Superior temporal gyrus (tissue), 1 donor: ENCODE results near the gene NDUFA3.

Source experiments
- DNase-seq: peaks from one replicate; pipeline ENCODE4 v3.0.0-alpha.2; 2016; ENCODE audit errors: extremely low spot score

NDUFA3 gene

DNA sequence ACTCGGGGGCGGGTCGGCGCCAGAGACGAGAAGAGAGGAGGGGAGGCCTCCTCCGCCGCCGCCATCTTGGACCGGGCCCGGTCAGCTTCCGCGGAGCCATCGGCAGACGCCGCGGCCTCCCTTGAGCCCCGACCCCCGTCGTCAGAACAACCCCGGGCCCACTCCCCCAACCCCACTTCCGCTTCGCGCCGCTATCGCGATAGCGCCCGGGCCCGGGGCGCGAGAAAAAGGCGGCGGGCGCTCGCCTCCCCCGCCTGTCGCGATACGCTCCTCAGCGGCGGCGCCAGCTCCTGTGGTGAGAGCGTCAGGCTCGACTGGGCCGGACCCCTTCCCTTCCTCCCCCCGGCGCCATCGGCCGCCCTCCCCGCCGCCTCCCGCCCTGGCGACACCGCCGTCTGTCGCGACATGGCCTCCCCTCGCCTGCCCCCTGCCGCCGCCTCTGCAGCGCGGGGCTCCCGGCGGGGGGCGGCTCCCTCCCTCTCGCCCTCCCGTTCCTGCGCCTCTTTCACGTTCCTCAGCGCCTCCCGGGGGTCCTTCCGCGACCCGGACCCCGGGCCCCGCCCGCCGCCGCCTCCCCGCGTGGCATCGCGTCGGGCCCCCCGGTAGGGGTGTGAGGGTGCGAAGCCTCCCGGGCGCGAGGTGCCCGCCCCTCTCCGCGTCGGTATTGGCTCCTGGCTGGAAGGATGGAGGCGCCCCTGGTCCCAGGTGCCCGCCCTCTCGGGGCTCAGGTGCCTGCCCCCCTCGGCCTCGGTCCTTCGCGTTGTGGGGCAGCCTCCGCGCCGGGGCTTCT, 35.2 kb downstream of the NDUFA3 start, which contains the start of gene CNOT3:
Gene CNOT3, plus strand, starts transcription at position 64 of the 790 bp plus-strand sequence. CDS start 5,217 bp downstream, outside the sequence.
- no peak for DNase-seq

DNA sequence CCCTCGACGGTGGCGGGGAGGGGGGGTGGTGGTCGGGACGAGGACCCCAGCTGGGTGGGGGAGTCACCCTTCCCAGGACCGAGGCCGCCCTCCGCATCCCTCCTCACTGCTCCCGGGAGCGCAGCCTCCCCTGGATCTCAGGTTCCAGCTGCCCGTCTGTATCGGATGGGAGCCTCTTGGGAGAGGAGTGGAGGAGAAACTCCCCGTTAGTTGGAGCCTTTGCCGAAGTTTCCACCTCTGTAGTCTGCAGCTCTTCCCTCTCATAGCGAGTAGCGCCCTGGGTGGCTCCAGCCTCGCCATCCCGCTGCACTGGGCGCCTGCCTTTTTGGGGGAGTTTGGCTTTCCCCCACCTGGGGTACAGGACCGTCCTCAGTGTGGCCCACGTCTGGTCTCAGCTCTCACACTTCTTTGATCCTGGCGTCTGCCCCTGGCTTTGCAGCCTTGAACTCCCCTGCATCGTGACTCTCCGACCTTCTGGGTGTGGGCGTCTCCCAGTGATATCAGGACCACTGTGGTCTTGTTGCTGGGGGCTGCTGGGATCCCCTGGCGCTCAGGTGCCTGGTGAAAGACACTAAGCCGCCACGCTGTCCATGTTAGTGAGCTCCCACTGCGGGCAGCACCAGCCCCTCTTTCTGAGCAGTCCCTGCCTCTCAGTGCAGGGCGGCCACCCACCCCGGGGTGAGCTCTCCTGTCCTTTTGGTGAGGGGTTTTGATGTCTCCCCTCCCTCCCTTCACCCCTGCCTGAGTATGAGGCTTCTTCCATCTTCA, 36.0 kb downstream of the NDUFA3 start:
- no peak for DNase-seq

DNA sequence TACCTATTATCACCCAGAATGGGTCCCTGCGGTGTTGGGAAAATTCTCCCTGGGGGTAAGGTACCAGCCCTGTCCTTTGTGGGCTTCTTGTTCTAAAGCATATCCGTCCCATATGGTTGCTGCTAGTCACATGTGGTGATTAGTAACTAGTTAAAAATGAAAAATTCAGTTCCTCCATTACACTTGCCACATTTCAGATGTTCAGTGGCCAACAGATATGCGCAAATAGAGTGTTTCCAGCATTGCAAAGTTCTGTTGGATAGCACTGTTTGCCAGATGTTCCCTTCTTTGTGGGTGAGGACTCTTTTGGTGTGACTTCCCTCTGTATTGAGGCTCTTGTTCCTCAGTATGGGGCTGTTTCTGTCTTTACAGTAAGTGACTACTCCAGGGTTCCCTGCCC, 38.7 kb downstream of the NDUFA3 start:
- no peak for DNase-seq

DNA sequence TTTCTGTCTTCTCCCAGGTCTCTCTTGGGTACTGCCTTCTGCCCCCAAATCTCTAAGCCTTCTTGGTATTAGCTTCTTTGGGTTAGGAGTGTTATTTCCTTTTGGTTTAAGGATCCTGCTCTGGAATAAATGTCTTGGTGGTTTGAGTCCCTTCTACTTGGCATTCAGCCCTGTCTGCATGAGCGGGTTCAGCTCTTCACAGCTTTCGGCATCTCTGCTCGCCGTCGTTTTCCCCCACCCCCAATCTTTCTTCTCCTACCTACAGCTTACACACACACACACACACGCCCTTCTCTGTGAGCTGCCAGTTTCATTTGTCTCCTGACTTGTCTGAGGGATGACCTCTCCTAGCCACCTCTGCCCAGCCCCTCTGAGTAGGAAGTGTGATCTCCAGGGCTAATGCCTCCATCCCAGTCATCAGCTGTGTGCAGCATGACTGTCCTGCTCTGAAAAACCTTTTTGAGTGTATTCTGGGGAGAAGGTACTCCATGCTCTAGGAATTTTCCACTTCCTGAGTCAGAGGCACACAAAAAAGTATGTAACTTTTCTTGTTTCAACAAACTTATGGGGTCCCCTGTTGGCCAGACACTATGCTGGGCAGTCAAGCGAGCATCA, 39.6 kb downstream of the NDUFA3 start:
- DNase-seq, result no peak

DNA sequence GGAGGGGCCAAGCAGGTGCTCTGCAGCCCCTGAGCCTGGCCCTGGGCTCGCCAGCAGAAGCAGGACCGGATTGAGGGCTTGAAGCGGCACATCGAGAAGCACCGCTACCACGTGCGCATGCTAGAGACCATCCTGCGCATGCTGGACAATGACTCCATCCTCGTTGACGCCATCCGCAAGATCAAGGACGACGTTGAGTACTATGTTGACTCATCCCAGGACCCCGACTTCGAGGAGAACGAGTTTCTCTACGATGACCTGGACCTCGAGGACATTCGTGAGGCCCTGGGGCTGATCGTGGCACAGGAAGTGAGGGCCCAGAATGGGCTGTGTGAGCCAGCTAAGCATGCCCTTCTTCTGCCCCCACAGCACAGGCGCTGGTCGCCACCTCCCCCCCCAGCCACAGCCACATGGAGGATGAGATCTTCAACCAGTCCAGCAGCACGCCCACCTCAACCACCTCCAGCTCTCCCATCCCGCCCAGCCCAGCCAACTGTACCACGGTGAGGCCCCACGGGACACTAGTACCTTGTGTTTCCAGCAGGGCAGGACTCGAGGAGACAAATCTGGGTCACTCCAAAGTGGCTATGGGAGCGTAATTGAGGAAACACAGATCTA, 43.0 kb downstream of the NDUFA3 start:
- DNase-seq, result no peak

DNA sequence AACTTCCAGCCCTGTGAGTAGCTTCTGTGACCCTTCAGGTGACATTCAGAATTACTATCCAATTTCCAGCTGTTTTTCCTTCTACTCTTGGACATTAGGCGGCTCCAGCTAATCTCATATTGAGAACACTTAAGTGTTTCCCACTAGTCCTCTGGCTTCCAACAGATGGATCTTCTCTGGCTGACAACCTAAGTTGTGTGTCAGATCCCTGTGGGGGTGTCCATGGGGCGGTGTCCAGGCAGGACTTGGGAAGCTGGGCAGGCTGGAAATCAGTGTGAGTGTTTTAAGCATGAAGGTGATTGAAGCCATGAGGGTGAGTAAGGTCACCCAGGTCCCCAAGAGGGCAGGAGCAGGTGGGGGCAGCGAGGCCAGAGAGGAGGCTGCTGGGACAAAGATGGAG, 45.0 kb downstream of the NDUFA3 start:
- peak; percentile 9 for DNase-seq

DNA sequence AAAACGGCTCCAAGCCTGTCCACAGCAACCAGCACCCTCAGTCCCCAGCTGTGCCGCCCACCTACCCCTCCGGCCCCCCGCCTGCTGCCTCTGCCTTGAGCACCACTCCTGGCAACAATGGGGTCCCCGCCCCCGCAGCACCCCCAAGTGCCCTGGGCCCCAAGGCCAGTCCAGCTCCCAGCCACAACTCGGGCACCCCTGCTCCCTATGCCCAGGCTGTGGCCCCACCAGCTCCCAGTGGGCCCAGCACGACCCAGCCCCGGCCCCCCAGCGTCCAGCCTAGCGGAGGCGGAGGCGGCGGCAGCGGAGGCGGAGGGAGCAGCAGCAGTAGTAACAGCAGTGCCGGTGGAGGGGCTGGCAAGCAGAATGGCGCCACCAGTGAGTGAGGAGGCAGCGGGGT, 45.5 kb downstream of the NDUFA3 start:
- no peak for DNase-seq

DNA sequence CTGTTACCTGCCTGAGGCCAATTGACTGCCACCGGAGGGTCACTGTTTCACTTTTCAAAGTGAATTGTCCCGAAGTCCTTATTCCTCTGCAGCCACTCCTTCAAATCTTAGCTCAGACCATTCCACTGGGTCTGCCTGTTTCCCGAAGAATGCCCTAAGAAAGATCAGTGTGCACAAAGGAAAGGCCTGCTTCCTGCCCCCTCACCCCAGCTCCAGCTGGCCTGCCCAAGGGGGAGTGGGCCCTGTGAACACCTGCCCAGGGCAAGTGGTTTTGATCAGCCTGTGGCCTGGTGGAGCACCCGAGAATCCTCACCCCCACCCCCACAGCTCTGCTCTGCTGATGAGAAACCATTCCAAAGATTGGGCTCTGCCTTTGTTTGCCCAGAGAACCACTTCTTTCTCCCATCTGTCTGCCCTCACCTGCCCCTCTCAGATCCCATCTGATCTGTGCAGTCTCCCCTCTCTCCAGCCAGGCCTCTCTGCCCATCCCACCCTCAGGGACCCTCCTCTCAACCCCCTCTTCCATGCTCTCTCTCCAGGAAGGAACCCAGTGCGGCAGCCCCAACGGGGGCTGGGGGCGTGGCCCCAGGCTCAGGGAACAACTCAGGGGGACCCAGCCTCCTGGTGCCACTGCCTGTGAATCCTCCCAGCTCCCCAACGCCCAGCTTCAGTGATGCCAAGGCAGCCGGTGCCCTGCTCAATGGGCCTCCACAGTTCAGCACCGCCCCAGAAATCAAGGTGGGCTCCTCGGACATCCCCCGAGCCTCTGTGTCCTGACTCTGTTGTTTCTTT, 46.6 kb downstream of the NDUFA3 start:
- DNase-seq, result no peak

DNA sequence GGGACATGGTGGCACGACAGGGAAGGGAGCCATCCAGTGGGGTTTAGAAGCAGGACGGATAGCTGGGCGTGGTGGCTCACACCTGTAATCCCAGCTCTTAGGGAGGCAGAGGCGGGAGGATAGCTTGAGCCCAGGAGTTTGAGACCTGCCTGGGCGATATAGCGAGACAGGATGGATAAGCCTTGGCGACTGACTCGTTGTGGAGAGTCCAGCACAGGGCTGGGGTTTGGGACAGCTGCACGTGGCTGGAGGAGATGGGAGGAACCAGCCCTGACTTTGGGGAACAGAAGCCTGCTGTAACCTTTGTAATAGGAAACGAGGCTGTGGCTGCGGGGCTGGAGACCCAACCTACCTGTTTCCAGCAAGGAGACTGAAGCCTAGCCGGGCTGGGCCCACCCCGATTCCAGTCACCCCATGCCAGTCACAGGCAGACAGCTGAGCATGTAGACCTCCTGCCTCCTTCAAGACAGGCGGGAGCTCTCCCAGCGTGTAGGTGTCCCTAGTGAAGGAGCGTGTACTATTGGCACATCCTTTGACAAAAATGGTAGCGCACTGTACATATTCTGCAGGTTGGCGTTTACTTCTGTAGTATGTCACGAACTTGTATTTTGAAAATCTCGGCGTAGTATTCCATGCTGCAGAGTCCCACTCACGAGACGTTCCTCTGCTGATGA, 48.8 kb downstream of the NDUFA3 start:
- DNase-seq, result peak; percentile 17

DNA sequence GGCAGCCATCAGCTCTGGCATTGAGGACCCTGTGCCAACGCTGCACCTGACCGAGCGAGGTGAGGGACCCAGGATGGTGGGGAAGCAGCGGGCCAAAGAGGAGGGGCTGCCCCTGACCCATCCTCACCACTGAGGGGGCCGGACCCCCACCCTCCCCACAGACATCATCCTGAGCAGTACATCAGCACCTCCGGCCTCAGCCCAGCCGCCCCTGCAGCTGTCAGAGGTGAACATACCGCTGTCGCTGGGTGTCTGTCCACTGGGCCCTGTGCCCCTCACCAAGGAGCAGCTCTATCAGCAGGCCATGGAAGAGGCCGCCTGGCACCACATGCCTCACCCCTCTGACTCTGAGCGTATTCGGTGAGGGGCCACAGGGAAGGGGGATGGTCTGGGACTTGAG, 49.6 kb downstream of the NDUFA3 start:
- DNase-seq, result no peak

DNA sequence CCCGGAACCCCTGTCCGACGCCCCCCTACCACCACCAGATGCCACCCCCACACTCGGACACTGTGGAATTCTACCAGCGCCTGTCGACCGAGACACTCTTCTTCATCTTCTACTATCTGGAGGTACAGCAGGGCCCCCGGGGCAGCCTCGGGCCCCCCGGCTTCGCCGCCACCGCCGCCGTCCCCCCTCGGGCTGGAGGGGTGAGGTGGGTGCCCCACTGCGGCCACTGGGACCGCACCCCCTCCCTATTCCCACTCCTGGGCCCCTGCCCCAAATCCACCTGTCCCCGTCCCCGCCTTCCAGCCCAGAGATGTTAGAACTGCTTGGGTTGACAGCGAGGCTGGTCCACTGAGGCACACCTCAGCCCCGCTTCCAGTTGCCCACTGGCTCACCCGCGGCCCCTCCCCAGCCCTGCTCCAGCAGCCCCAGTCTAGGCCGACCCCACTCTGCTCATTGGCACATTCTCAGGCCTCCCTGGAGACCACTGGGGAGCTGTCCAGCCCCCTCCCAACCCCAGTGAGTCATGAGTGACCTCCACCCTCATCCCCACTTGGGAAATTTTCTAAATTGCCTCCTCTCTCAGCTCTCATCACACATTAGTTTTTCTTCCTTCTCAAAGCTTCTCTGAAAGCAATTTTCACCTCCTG, 50.3 kb downstream of the NDUFA3 start:
- DNase-seq, result no peak

DNA sequence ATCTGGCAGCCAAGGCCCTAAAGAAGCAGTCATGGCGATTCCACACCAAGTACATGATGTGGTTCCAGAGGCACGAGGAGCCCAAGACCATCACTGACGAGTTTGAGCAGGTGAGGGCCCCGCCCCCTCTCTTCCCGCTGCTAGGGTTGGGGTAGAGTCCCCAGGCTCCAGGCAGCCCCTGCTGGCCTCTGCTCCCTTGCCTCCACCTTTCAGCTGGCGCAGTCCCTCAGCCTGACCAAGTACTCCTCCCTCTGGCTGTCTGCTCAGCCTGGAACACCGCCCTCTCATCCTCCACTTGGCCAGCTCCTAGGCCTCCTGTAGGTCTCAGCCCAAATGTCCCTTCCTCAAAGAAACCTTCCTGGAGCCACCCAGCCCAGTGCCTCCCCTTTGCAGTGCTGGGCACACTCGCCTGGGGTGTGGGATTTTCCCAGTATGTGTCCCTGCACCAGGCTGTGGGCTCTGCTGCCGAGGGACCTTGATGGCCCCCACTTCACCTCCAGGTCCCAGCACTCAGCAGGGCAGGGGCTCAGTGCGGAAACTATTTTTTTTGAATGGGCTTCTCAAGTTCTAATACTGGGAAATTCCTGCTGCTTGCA, 51.2 kb downstream of the NDUFA3 start:
- no peak for DNase-seq

DNA sequence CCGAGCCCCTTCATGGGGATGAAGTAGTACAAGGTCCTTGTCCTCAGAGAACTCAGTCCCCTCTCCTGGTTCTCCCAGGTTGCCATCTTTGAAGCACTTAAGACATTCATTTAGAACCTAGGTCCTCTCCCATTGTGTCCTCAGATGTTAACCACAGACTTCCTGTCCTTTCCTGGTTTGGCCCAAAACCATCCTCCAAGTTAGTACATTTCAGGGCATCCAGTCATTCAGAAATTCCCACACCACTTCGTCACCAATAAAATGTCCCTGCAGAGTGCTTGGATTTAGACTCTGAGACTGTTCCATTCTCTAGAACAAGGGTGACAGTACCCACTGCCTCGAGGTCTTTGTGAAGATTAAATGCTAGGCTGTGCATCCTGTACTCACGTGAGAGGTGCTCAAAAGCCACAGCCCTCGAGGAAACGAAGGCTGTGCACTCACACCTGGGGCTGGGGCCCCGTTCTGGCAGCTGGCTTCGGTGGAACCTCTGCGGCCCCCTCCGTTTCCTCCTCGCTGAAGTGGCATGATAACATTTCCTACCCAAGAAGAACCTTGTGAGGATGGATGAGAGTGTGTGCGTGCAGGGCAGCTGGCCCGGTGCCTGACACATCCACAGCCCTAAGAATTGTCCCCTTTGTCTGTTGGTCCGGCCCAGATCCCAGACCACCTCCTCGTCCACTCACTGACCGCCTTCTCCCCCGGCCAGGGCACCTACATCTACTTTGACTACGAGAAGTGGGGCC, 52.1 kb downstream of the NDUFA3 start:
- no peak for DNase-seq

DNA sequence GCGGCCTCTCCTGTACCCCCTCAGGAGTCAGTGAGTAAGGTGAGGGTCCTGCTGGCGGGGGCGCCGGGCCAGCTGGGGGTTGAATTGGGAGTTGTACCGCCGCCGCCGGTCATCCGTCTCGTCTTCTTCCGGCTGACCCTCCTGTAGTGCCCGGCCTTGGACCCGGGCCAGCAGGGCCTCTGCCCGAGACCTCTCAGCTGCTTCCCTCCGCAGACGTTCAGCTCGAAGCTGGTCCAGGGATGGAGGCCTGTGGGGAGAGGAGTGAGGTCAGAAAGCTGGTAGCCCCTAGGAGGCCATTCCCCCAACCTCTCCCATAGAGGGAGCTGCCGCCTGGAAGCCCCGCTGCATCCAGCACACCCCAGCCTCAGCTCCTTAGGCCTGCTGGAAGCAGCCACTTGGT, 53.0 kb downstream of the NDUFA3 start:
- no peak for DNase-seq

DNA sequence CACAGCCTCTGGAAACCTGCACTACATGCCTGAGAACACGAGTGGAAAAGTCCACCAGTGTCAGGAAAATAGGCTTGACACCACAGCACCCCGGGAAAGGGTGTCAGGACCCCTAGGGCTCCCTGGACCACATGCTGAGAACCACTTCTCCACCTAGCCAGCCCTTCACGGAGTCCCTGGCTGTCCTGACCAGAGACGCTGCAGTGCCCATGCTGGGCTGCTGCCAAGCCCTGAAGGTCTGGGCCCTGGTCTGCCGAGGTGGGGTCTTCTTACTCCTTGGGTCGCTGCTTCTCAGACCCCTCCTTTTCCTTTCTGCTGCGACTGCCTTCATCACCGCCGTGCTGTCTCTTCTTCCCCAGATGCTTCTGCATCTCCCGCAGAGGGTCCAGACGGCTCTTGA, 53.8 kb downstream of the NDUFA3 start:
- no peak for DNase-seq

DNA sequence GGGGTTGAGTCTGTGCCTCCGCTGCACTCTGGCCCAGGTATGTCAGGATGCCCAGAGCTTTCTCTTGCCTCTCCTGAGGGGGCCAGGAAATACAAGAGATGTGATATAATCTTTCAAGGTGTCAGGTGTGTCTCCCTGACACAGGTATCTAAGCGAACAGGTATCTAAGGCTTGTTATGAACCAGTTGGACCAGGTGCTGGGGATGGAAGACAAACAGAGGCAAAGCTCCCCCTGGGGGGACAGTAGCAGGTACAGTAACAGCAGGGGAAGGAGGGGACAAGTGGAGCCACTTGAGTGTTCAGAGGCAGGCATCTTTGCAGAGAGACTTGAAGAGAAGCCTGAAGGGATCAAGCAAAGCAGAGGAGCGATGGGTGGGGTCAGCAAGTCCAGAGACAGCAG, 54.3 kb downstream of the NDUFA3 start:
- no peak for DNase-seq
